Gastrocnemius medialis (tissue), 4 donors: ENCODE measurements around the gene PFKFB4. TPM values are rescaled to one million over a fixed set of nuclear protein-coding genes. Genes with fewer than 3 reads are reported as not detected.

ENCODE experiments used
- ATAC-seq, 2 donors: fragments of 150-250 bp; one replicate each; pipeline ENCODE4 v1.9.1; 2016
- DNase-seq, 2 donors: peaks; one replicate each; pipeline ENCODE4 v3.0.0-alpha.2; 2019
- H3K27ac ChIP-seq, 4 donors: fragments of 200-600 bp; sonication (generic); 1 replicate in 1 of 4; 2 replicates in 3 of 4; pipeline ENCODE4 v1.5.1; 2016 to 2018; ENCODE audit warnings: mild to moderate bottlenecking in 2 of 4, moderate library complexity in 1 of 4
- H3K27me3 ChIP-seq, 3 donors: fragments of 200-600 bp; sonication (generic) in 2 of 3; 1 replicate in 1 of 3; 2 replicates in 2 of 3; pipeline versions ENCODE4 v1.5.1 to v1.6.0; 2016 to 2019; ENCODE audit warnings: mild to moderate bottlenecking in 1 of 3, moderate library complexity in 1 of 3
- H3K36me3 ChIP-seq, 2 donors: fragments of 200-600 bp; sonication (generic) in 1 of 2; one replicate each; pipeline ENCODE4 v1.5.1; 2017 to 2018
- H3K4me1 ChIP-seq, 2 donors: fragments of 200-600 bp; sonication (generic) in 1 of 2; one replicate each; pipeline ENCODE4 v1.5.1; 2016 to 2017; ENCODE audit warnings: mild to moderate bottlenecking in 2 of 2
- H3K4me3 ChIP-seq, 4 donors: fragments of 200-600 bp; sonication (generic) in 3 of 4; 1 replicate in 1 of 4; 2 replicates in 3 of 4; pipeline ENCODE4 v1.5.1; 2016 to 2019; ENCODE audit warnings: mild to moderate bottlenecking in 2 of 4
- H3K9me3 ChIP-seq, 3 donors: fragments of 200-600 bp; sonication (generic) in 2 of 3; 1 replicate in 1 of 3; 2 replicates in 2 of 3; pipeline ENCODE4 v1.5.1; 2016 to 2019
- POLR2A ChIP-seq, 2 donors: fragments of 450-650 bp; IDR thresholded peaks; one replicate each; pipeline ENCODE4 v1.6.1; 2017; ENCODE audit warnings: antibody characterized with exemption in 2 of 2, mild to moderate bottlenecking in 2 of 2, moderate library complexity in 2 of 2
- in situ Hi-C, 4 donors: fragments of 200-750 bp; cut with MboI; loops; one replicate each; pipeline versions ENCODE4 v1.15.0 to v1.8.0; 2017; ENCODE audit warnings: low sequenced_read_pairs in 4 of 4
- intact Hi-C: fragments of 100-400 bp; cut with DNase I; formaldehyde crosslinking; loops from one replicate; pipeline ENCODE4 v1.15.1; 2023; ENCODE audit warnings: low total_unique reads
- total RNA-seq, 4 donors: library from RNA; depleted of rRNA; stranded (reverse); fragments of >200 nt; gene quantifications; one replicate each; pipeline versions ENCODE4 v1.1.0 to v1.2.3, GENCODE V29; 2016
- TF ChIP-seq, protein P1 (sequence below), 5 experiments: fragments of 450-650 bp in 3 of 5; fragments of 200-600 bp in 2 of 5; sonication (generic) in 2 of 5; IDR thresholded peaks in 4 of 5; conservative IDR thresholded peaks in 1 of 5; 1 replicate in 4 of 5; 2 replicates in 1 of 5; pipeline ENCODE4 v1.5.1; 2016 to 2019; ENCODE audit warnings: antibody characterized with exemption in 5 of 5, mild to moderate bottlenecking in 3 of 5, moderate library complexity in 3 of 5

The PFKFB4 gene
- total RNA-seq, 4 donors from 2014 or later = 0.87 to 2.6 (median 1.7) TPM

DNA sequence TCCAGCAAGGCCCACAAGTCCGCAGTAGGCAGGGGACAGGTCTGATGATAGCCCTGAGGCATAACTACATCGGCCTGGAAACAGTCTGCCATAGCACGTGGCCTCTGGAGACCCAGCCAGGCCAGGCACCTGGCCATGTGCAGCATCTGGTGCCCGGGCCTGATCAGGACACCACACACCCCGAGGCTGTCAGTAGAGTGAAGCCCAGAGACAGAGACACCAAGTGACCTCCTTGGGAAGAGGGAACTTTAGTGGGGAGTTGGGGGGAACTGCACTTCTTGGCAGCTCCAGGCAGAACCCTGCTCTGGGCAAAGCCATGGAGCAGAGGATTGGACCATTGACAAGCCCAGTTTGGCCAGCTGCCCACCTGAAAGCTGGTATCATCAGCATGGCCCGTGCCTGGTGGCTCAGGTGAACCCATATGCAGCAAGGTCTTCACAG, 53.9 kb downstream of the PFKFB4 start:
- in situ Hi-C loops = no loop called here

DNA sequence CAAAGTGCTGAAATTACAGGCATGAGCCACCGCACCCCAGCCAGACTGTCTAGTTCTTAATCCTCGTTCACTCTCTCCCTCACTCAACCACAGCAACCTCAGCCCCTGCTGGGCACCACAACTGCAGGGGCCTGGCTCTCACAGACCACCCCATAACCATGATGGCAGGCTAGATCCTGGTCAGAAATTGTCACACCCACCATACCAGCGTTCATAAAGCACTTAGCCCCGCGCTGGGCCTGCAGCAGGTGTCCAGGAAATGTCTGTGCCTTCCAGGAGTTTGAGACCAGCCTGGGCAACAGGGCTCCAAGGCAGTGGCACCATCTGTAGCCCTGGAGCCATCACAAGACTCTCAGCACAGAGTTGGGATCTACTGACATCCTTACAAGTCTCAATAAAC, 54.5 kb downstream of the PFKFB4 start:
- ATAC-seq (no peak), DNase-seq (no peak)
- H3K36me3 ChIP-seq = no peaks in the 10 kb centered on the region
- no peaks in the 10 kb centered on the region for H3K27me3 ChIP-seq
- no peaks in the 10 kb centered on the region for H3K9me3 ChIP-seq
- in situ Hi-C loops = no loop called here
- intact Hi-C loops = no loop called here
- H3K27ac ChIP-seq = peak overlapping the region; percentile 82 to 85 (median 84)
- TF ChIP-seq, protein P1, sequence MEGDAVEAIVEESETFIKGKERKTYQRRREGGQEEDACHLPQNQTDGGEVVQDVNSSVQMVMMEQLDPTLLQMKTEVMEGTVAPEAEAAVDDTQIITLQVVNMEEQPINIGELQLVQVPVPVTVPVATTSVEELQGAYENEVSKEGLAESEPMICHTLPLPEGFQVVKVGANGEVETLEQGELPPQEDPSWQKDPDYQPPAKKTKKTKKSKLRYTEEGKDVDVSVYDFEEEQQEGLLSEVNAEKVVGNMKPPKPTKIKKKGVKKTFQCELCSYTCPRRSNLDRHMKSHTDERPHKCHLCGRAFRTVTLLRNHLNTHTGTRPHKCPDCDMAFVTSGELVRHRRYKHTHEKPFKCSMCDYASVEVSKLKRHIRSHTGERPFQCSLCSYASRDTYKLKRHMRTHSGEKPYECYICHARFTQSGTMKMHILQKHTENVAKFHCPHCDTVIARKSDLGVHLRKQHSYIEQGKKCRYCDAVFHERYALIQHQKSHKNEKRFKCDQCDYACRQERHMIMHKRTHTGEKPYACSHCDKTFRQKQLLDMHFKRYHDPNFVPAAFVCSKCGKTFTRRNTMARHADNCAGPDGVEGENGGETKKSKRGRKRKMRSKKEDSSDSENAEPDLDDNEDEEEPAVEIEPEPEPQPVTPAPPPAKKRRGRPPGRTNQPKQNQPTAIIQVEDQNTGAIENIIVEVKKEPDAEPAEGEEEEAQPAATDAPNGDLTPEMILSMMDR (IDR thresholded peaks at IDR 0.05 in 4 of 5, conservative IDR thresholded peaks at IDR 0.05 in 1 of 5) = no peak
- TF ChIP-seq POLR2A (IDR thresholded peaks at IDR 0.05) = no peak
- H3K4me1 ChIP-seq = peaks cover 28 to 29% of the 10 kb centered on the region in 2 donors
- no peak overlapping the region for H3K4me3 ChIP-seq

More for the DNA sequence above, 53.9 kb downstream of the PFKFB4 start:
- Histone ChIP-seq H3K36me3 (no peaks in the 10 kb centered on the region), H3K4me1 (peaks cover 28 to 29% of the 10 kb centered on the region in 2 donors), H3K9me3 (no peaks in the 10 kb centered on the region), H3K4me3 (peak overlapping the region in 3 of 4 donors; percentile 66 to 77 (median 76)), H3K27ac (peak overlapping the region; percentile 82 to 85 (median 84)), H3K27me3 (no peaks in the 10 kb centered on the region)
- ATAC-seq = peak; percentile 59 to 64
- peak in 1 of 2 donors; percentile 15 for TF ChIP-seq POLR2A (IDR thresholded peaks at IDR 0.05)
- TF ChIP-seq, protein P1 (IDR thresholded peaks at IDR 0.05 in 4 of 5, conservative IDR thresholded peaks at IDR 0.05 in 1 of 5) = no peak
- intact Hi-C loops = no loop called here
- DNase-seq = peak; percentile 29 to 66

DNA sequence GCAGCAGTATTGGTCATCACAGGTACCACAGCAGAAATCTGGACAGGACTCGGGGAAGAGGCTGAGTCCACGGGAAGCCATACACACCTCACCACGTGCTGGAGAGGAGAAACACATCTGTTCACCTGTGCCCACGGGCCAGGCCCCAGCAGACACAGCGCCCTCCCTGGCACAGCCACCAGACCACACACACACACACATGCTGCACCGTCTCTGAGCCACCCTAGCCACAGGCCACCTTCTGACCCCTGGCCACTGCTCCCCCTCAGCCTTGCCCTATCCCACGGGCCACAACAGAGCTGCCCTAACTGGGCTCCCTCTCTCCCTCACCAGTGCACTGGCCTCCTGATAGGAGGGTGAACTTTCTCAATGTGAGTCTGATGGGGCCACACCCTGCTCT, 55.4 kb downstream of the PFKFB4 start:
- intact Hi-C loops (no loop called here), in situ Hi-C loops (no loop called here)
- peaks cover 0 to 3% of the 10 kb centered on the region in 2 donors for H3K36me3 ChIP-seq
- H3K4me1 ChIP-seq = peaks cover 28 to 29% of the 10 kb centered on the region in 2 donors
- ATAC-seq (no peak), DNase-seq (no peak)
- no peaks in the 10 kb centered on the region for H3K9me3 ChIP-seq
- TF ChIP-seq, protein P1 (IDR thresholded peaks at IDR 0.05 in 4 of 5, conservative IDR thresholded peaks at IDR 0.05 in 1 of 5) = no peak
- no peak for TF ChIP-seq POLR2A (IDR thresholded peaks at IDR 0.05)
- no peak overlapping the region for H3K4me3 ChIP-seq
- H3K27me3 ChIP-seq = no peaks in the 10 kb centered on the region
- H3K27ac ChIP-seq = no peak overlapping the region

DNA sequence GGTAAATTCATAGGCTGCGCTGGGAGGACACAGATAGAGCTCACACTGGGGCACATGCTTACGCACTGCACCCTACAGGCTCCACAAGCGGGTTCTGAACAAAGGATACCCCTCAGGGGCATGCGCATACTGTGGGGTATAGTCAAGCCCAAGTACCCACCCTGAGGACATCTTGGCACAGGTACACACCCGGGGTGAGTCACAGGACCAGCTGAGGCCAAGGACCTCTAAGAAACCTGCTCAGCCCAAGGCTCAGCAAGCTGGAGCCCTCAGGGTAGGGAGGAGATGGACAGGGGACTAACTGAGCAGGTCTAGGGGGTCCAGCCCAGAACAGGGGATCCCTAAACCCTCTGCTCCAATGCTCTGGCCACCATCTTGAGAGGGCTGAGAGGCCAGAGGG, 55.9 kb downstream of the PFKFB4 start:
- H3K27me3 ChIP-seq = no peaks in the 10 kb centered on the region
- H3K4me3 ChIP-seq = no peak overlapping the region
- peaks cover 28 to 29% of the 10 kb centered on the region in 2 donors for H3K4me1 ChIP-seq
- H3K27ac ChIP-seq = no peak overlapping the region
- H3K36me3 ChIP-seq = peaks cover 0 to 5% of the 10 kb centered on the region in 2 donors
- DNase-seq = no peak
- intact Hi-C loops = no loop called here
- in situ Hi-C loops = no loop called here
- no peak for ATAC-seq
- H3K9me3 ChIP-seq = no peaks in the 10 kb centered on the region
- no peak for TF ChIP-seq POLR2A (IDR thresholded peaks at IDR 0.05)
- TF ChIP-seq, protein P1 (IDR thresholded peaks at IDR 0.05 in 4 of 5, conservative IDR thresholded peaks at IDR 0.05 in 1 of 5) = no peak

DNA sequence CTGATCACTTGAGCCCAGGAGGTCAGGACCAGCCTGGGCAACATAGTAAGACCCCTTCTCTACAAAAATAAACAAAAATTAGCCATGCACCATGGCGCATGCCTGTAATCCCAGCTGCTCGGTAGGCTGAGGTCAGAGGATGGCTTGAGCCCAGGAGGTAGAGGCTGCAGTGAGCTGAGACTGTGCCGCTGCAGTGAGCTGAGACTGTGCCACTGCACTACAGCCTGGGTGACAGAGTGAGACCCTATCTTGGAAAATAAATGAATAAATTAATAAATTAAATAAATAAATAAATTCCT, 63.5 kb downstream of the PFKFB4 start:
- H3K27ac ChIP-seq = no peak overlapping the region
- no peaks in the 10 kb centered on the region for H3K27me3 ChIP-seq
- in situ Hi-C loops (no loop called here), intact Hi-C loops (no loop called here)
- ATAC-seq (no peak), DNase-seq (no peak)
- H3K4me1 ChIP-seq = no peaks in the 10 kb centered on the region
- no peaks in the 10 kb centered on the region for H3K9me3 ChIP-seq
- peaks cover 0 to 5% of the 10 kb centered on the region in 2 donors for H3K36me3 ChIP-seq
- TF ChIP-seq POLR2A (IDR thresholded peaks at IDR 0.05) = no peak
- TF ChIP-seq, protein P1 (IDR thresholded peaks at IDR 0.05 in 4 of 5, conservative IDR thresholded peaks at IDR 0.05 in 1 of 5) = no peak
- H3K4me3 ChIP-seq = no peak overlapping the region
